ENCODE measurements around the gene APOBEC3A. TPM values are rescaled to one million over a fixed set of nuclear protein-coding genes. Genes with fewer than 3 reads are reported as not detected.
A peak's percentile ranks its signal among the peaks of the same experiment; 100 is the strongest.
"Not testable (repeated sequence)": the region's sequence is repeated elsewhere in the genome, so short reads cannot be mapped to it uniquely, and the experiment has no call there.

The APOBEC3A gene
- total and polyA plus RNA-seq, 4 donors: 1.4 to 7.3 (median 4.4) TPM; not detected in 1

- WGBS, 2 donors: 81 to 84% methylated on average over 7 of the region's 7 CpGs
- Histone ChIP-seq H3K27me3 (ENCODE audit: control insufficient read depth in 1 of 2, insufficient read depth in 2 of 2, low read length in 1 of 2) (no peaks in the 10 kb centered on the region), H3K9me3 (ENCODE audit: control insufficient read depth, low read length) (no peaks in the 10 kb centered on the region), H3K4me1 (ENCODE audit: control insufficient read depth in 1 of 2, insufficient read depth in 2 of 2, low read length in 2 of 2) (no peaks in the 10 kb centered on the region), H3K27ac (ENCODE audit: low read depth in 1 of 2, low read length in 2 of 2) (no peak overlapping the region), H3K36me3 (ENCODE audit: control insufficient read depth in 1 of 2, insufficient read depth in 2 of 2, low read length in 1 of 2) (no peaks in the 10 kb centered on the region), H3K4me3 (ENCODE audit: low read length in 2 of 2) (no peak overlapping the region)
- DNase-seq: no peak
- intact Hi-C loops (cut with DNase I): no loop called here
- ATAC-seq (ENCODE audit: low FRiP score): no peak
Measured at GRCh38 chr22:38938925-38939324, 18.5 kb upstream of the APOBEC3A start.

DNA sequence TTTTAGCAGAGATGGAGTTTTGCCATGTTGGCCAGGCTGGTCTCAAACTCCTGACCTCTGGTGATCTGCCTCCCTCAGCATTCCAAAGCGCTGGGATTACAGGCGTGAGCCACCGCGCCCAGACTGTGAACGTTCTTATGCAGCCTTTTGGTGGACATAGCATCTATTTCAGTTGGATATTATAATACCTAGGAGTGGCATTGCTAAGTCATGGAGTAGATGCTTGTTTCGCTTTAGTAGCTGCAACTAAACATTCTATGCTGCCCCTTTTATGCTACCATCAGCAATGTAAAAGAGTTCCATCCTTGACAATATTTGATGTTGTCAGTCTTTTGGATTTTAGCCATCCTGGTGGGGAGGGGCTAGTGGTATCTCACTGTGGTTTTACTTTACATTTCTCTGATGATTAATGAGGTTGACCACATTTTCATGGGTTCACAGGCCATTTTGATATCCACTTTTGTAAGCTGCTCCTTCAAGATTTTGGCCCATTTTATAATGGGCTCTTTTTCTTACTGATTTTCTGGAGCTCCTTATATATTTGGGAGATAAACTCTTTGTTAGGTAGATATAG is 16.5 kb upstream of the APOBEC3A start:
- H3K27ac ChIP-seq (ENCODE audit: low read depth in 1 of 2, low read length in 2 of 2): no peak overlapping the region
- no peaks in the 10 kb centered on the region for H3K4me1 ChIP-seq (ENCODE audit: control insufficient read depth in 1 of 2, insufficient read depth in 2 of 2, low read length in 2 of 2)
- no peak for DNase-seq
- H3K9me3 ChIP-seq (ENCODE audit: control insufficient read depth, low read length): no peaks in the 10 kb centered on the region
- intact Hi-C loops (cut with DNase I): no loop called here
- ATAC-seq (ENCODE audit: low FRiP score): no peak
- WGBS, 2 donors: 89 to 91% methylated on average over 6 of the region's 6 CpGs
- H3K27me3 ChIP-seq (ENCODE audit: control insufficient read depth in 1 of 2, insufficient read depth in 2 of 2, low read length in 1 of 2): no peaks in the 10 kb centered on the region
- H3K4me3 ChIP-seq (ENCODE audit: low read length in 2 of 2): no peak overlapping the region
- no peaks in the 10 kb centered on the region for H3K36me3 ChIP-seq (ENCODE audit: control insufficient read depth in 1 of 2, insufficient read depth in 2 of 2, low read length in 1 of 2)

DNA sequence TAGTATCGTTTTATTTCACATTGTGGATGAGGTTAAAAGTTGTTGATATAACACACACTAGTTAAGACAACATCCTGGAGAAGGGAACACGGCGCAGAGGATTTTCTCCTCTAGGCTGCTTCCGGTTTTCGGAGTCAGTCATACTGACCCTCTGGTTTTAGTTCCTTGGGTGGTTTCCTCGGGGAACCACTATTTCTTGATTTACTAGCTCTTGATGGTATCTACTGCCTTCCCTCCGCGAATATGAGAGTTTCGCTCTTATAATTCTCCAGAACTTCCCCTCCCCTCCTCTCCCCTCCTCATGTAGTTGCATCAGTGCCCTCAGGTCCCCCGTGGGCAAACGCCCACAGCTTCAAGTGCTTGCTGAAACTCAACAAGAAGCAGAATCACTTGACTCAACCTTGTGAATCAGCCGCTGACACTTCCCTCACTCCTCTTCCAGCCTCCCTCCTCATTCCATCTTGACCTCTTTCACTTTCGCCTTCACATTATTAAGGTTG is 15.9 kb upstream of the APOBEC3A start:
- Histone ChIP-seq H3K36me3 (ENCODE audit: control insufficient read depth in 1 of 2, insufficient read depth in 2 of 2, low read length in 1 of 2) (no peaks in the 10 kb centered on the region), H3K4me1 (ENCODE audit: control insufficient read depth in 1 of 2, insufficient read depth in 2 of 2, low read length in 2 of 2) (no peaks in the 10 kb centered on the region), H3K9me3 (ENCODE audit: control insufficient read depth, low read length) (no peaks in the 10 kb centered on the region), H3K4me3 (ENCODE audit: low read length in 2 of 2) (no peak overlapping the region), H3K27ac (ENCODE audit: low read depth in 1 of 2, low read length in 2 of 2) (no peak overlapping the region), H3K27me3 (ENCODE audit: control insufficient read depth in 1 of 2, insufficient read depth in 2 of 2, low read length in 1 of 2) (no peaks in the 10 kb centered on the region)
- no peak for ATAC-seq (ENCODE audit: low FRiP score)
- DNase-seq: peak in 1 of 2 donors; percentile 69
- intact Hi-C loops (cut with DNase I): no loop called here
- 79 to 83% methylated on average over 13 of the region's 13 CpGs for WGBS, 2 donors

- intact Hi-C loops (cut with DNase I): no loop called here
- ATAC-seq (ENCODE audit: low FRiP score): no peak
- peak in 1 of 2 donors; percentile 51 for DNase-seq
Measured at GRCh38 chr22:38942702-38943101, 14.7 kb upstream of the APOBEC3A start.

GRCh38 chr22:38943201-38943600 is 14.2 kb upstream of the APOBEC3A start:
- intact Hi-C loops (cut with DNase I): no loop called here
- no peaks in the 10 kb centered on the region for H3K27me3 ChIP-seq (ENCODE audit: control insufficient read depth in 1 of 2, insufficient read depth in 2 of 2, low read length in 1 of 2)
- H3K4me3 ChIP-seq (ENCODE audit: low read length in 2 of 2): no peak overlapping the region
- no peaks in the 10 kb centered on the region for H3K4me1 ChIP-seq (ENCODE audit: control insufficient read depth in 1 of 2, insufficient read depth in 2 of 2, low read length in 2 of 2)
- DNase-seq: no peak
- H3K9me3 ChIP-seq (ENCODE audit: control insufficient read depth, low read length): no peaks in the 10 kb centered on the region
- H3K27ac ChIP-seq (ENCODE audit: low read depth in 1 of 2, low read length in 2 of 2): no peak overlapping the region
- no peaks in the 10 kb centered on the region for H3K36me3 ChIP-seq (ENCODE audit: control insufficient read depth in 1 of 2, insufficient read depth in 2 of 2, low read length in 1 of 2)
- ATAC-seq (ENCODE audit: low FRiP score): no peak
- WGBS, 2 donors: 61 to 71% methylated on average over 9 of the region's 9 CpGs

More at GRCh38 chr22:38942702-38943101, 14.7 kb upstream of the APOBEC3A start:
- 86 to 87% methylated on average over 5 of the region's 5 CpGs for WGBS, 2 donors
- no peaks in the 10 kb centered on the region for H3K36me3 ChIP-seq (ENCODE audit: control insufficient read depth in 1 of 2, insufficient read depth in 2 of 2, low read length in 1 of 2)
- H3K9me3 ChIP-seq (ENCODE audit: control insufficient read depth, low read length): no peaks in the 10 kb centered on the region
- no peaks in the 10 kb centered on the region for H3K27me3 ChIP-seq (ENCODE audit: control insufficient read depth in 1 of 2, insufficient read depth in 2 of 2, low read length in 1 of 2)
- no peak overlapping the region for H3K4me3 ChIP-seq (ENCODE audit: low read length in 2 of 2)
- H3K4me1 ChIP-seq (ENCODE audit: control insufficient read depth in 1 of 2, insufficient read depth in 2 of 2, low read length in 2 of 2): no peaks in the 10 kb centered on the region
- H3K27ac ChIP-seq (ENCODE audit: low read depth in 1 of 2, low read length in 2 of 2): no peak overlapping the region

DNA sequence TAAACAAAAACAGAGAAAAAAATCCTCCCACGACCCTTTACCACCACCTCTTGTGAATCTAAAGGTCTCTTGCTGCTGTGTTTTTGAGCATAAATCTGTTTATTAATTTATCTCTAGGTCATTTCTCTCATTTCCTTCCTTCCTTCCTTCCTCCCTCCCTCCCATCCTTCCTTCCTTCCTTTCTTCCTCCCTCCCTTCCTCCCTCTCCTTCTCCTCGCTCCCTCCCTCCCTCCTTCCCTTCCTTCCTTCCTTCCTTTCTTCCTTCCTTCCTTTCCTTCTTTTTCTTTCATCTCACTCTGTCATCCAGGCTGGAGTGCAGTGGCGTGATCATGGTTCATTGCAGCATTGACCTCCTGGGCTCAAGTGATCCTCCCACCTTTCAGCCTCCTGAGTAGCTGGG is 13.5 kb upstream of the APOBEC3A start:
- ATAC-seq (ENCODE audit: low FRiP score): no peak

GRCh38 chr22:38944653-38945052 is 12.8 kb upstream of the APOBEC3A start:
- DNase-seq (peak in 1 of 2 donors; percentile 67), ATAC-seq (ENCODE audit: low FRiP score) (no peak)
- 91 to 92% methylated on average over 7 of the region's 7 CpGs for WGBS, 2 donors
- no peak overlapping the region for H3K27ac ChIP-seq (ENCODE audit: low read depth in 1 of 2, low read length in 2 of 2)
- no peak overlapping the region for H3K4me3 ChIP-seq (ENCODE audit: low read length in 2 of 2)
- H3K9me3 ChIP-seq (ENCODE audit: control insufficient read depth, low read length): no peaks in the 10 kb centered on the region
- no peaks in the 10 kb centered on the region for H3K27me3 ChIP-seq (ENCODE audit: control insufficient read depth in 1 of 2, insufficient read depth in 2 of 2, low read length in 1 of 2)
- no peaks in the 10 kb centered on the region for H3K4me1 ChIP-seq (ENCODE audit: control insufficient read depth in 1 of 2, insufficient read depth in 2 of 2, low read length in 2 of 2)
- H3K36me3 ChIP-seq (ENCODE audit: control insufficient read depth in 1 of 2, insufficient read depth in 2 of 2, low read length in 1 of 2): no peaks in the 10 kb centered on the region
- intact Hi-C loops (cut with DNase I): no loop called here

More for the DNA sequence above, 13.5 kb upstream of the APOBEC3A start:
- H3K27me3 ChIP-seq (ENCODE audit: control insufficient read depth in 1 of 2, insufficient read depth in 2 of 2, low read length in 1 of 2): no peaks in the 10 kb centered on the region
- 85 to 86% methylated on average over 3 of the region's 3 CpGs for WGBS, 2 donors
- no peaks in the 10 kb centered on the region for H3K9me3 ChIP-seq (ENCODE audit: control insufficient read depth, low read length)
- no peak for DNase-seq
- no peaks in the 10 kb centered on the region for H3K36me3 ChIP-seq (ENCODE audit: control insufficient read depth in 1 of 2, insufficient read depth in 2 of 2, low read length in 1 of 2)
- intact Hi-C loops (cut with DNase I): no loop called here
- no peak overlapping the region for H3K27ac ChIP-seq (ENCODE audit: low read depth in 1 of 2, low read length in 2 of 2)
- H3K4me1 ChIP-seq (ENCODE audit: control insufficient read depth in 1 of 2, insufficient read depth in 2 of 2, low read length in 2 of 2): no peaks in the 10 kb centered on the region
- no peak overlapping the region for H3K4me3 ChIP-seq (ENCODE audit: low read length in 2 of 2)

DNA sequence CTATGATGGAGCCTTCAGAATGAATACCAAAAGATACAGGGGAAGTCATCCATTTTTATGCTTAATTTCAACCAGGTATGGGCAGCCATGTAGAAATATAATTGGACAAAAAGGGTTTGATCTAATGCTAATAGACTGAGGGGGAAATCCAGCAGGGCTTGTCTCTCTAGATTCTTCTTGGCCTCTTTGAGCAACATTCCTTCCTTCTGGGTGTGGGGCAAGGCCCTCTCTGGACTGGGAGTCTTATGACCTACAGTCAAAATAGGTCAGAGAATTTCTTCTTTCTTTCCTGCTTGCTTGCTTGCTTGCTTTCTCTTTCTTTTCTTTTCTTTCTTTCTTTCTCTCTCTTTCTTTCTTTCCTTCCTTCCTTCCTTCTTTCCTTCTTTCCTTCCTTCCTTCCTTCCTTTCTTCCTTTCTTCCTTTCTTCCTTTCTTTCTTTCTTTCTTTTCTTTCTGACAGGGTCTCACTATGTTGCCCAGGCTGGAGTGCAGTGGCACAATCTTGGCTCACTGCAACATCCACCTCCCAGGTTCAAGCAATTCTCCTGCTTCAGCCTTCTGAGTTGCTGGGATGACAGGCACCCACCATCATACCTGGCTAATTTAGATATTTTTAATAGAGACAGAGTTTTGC is 11.6 kb upstream of the APOBEC3A start:
- H3K27me3 ChIP-seq (ENCODE audit: control insufficient read depth in 1 of 2, insufficient read depth in 2 of 2, low read length in 1 of 2); H3K27ac ChIP-seq (ENCODE audit: low read depth in 1 of 2, low read length in 2 of 2); H3K36me3 ChIP-seq (ENCODE audit: control insufficient read depth in 1 of 2, insufficient read depth in 2 of 2, low read length in 1 of 2); DNase-seq; ATAC-seq (ENCODE audit: low FRiP score); intact Hi-C loops (cut with DNase I); H3K9me3 ChIP-seq (ENCODE audit: control insufficient read depth, low read length); H3K4me1 ChIP-seq (ENCODE audit: control insufficient read depth in 1 of 2, insufficient read depth in 2 of 2, low read length in 2 of 2); H3K4me3 ChIP-seq (ENCODE audit: low read length in 2 of 2): not testable (repeated sequence)

- no peaks in the 10 kb centered on the region for H3K4me1 ChIP-seq (ENCODE audit: control insufficient read depth in 1 of 2, insufficient read depth in 2 of 2, low read length in 2 of 2)
- H3K27ac ChIP-seq (ENCODE audit: low read depth in 1 of 2, low read length in 2 of 2): no peak overlapping the region
- no peak overlapping the region for H3K4me3 ChIP-seq (ENCODE audit: low read length in 2 of 2)
- peak in 1 of 2 donors; percentile 19 for DNase-seq
- no peaks in the 10 kb centered on the region for H3K9me3 ChIP-seq (ENCODE audit: control insufficient read depth, low read length)
- no peaks in the 10 kb centered on the region for H3K36me3 ChIP-seq (ENCODE audit: control insufficient read depth in 1 of 2, insufficient read depth in 2 of 2, low read length in 1 of 2)
- 85 to 86% methylated on average over 8 of the region's 8 CpGs for WGBS, 2 donors
- no peak for ATAC-seq (ENCODE audit: low FRiP score)
- intact Hi-C loops (cut with DNase I): no loop called here
- no peaks in the 10 kb centered on the region for H3K27me3 ChIP-seq (ENCODE audit: control insufficient read depth in 1 of 2, insufficient read depth in 2 of 2, low read length in 1 of 2)
Measured at GRCh38 chr22:38946771-38947170, 10.6 kb upstream of the APOBEC3A start.
